Measurements from ENCODE around the gene ASXL1.
A peak's percentile ranks its signal among the peaks of the same experiment; 100 is the strongest.

The ASXL1 gene

DNA sequence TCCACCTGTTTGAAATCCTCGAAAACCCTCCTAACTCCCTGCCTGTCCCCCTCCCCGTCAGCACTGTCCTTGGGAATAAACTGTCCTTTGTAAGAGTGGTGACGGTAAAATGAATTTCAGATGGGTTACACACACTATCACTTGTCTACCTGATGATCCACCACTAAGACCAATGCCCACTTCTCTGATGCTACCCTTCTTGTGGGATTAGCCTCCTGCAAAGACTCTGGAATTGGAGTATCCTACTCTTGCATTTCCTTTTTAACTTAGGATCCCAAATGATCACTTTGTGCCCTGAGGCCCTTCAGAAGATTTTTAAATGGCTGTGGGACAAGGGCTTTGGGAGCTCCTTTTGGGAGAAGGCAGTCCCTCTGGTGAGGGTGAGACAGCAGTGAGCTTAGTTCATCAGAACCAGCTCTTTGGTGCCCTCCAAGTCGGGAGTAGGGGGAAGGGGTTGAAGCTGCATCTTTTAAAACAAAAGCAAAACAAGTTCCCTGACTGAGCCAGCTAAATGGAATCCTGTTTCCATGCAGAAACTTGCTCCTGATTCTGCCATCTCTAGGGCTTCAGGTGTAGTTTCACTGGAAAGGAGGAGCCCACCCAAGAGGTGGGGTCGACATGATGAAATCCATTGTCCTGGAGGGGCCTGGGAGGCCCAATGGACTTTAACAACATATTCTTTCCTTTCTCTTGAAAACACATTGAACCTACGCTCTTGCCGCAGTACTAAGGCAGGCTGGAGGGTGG, 86.5 kb downstream of the ASXL1 start:
- H3K9ac ChIP-seq (ENCODE audit: low read length): no peak overlapping the region
- no peak overlapping the region for H3K4me3 ChIP-seq (ENCODE audit: low read length)
- peaks cover 37% of the 10 kb centered on the region for H3K4me1 ChIP-seq (ENCODE audit: control insufficient read depth, insufficient read depth, low read length)
- DNase-seq (ENCODE audit: low read depth): no peak
- peaks cover 28% of the 10 kb centered on the region for H3K36me3 ChIP-seq (ENCODE audit: control insufficient read depth, insufficient read depth, low read length, severe bottlenecking)
- no peaks in the 10 kb centered on the region for H3K9me3 ChIP-seq (ENCODE audit: control insufficient read depth, low read length)
- H3K27me3 ChIP-seq (replicated peaks; ENCODE audit: control insufficient read depth, insufficient read depth, low read length): no peaks in the 10 kb centered on the region

DNA sequence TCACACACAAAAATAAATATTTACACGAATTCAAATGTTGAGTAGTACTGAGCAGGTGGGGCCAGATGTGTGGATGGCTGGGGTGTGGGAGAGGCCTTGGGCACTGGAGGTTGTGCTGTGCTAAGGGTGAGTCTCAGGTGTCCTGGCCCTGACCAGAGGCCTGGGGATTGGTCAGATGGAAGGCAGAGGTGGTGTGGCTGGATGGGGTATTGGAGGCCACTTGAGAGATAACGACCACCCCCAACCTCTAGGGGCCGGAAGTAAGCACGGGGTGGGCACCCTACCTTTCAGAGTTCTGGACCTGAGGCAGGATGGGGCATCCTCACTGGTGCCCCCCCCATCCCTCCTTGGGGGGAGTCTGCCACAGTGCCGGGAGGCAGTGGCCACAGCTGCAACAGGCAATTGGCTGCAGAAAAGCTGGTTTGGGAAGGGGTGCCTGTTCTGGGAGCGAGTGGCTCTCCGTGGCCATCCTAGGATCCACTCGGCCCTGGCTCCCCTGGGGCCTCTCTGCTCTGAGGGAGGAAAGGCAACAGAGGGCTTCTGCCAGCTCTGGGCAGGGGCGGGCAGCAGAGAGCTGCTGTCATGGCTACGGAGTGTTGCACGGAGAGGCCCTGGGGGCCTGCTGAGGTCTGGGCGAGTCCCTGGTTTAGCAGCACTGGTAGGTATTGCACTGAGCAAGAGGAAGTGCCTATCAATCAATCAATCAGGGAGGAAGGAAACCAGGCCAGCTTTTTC, 87.6 kb downstream of the ASXL1 start:
- H3K36me3 ChIP-seq (ENCODE audit: control insufficient read depth, insufficient read depth, low read length, severe bottlenecking): peaks cover 28% of the 10 kb centered on the region
- no peak overlapping the region for H3K4me3 ChIP-seq (ENCODE audit: low read length)
- peaks cover 36% of the 10 kb centered on the region for H3K4me1 ChIP-seq (ENCODE audit: control insufficient read depth, insufficient read depth, low read length)
- no peaks in the 10 kb centered on the region for H3K27me3 ChIP-seq (replicated peaks; ENCODE audit: control insufficient read depth, insufficient read depth, low read length)
- H3K9me3 ChIP-seq (ENCODE audit: control insufficient read depth, low read length): no peaks in the 10 kb centered on the region
- no peak overlapping the region for H3K9ac ChIP-seq (ENCODE audit: low read length)
- DNase-seq (ENCODE audit: low read depth): peak; percentile 14

DNA sequence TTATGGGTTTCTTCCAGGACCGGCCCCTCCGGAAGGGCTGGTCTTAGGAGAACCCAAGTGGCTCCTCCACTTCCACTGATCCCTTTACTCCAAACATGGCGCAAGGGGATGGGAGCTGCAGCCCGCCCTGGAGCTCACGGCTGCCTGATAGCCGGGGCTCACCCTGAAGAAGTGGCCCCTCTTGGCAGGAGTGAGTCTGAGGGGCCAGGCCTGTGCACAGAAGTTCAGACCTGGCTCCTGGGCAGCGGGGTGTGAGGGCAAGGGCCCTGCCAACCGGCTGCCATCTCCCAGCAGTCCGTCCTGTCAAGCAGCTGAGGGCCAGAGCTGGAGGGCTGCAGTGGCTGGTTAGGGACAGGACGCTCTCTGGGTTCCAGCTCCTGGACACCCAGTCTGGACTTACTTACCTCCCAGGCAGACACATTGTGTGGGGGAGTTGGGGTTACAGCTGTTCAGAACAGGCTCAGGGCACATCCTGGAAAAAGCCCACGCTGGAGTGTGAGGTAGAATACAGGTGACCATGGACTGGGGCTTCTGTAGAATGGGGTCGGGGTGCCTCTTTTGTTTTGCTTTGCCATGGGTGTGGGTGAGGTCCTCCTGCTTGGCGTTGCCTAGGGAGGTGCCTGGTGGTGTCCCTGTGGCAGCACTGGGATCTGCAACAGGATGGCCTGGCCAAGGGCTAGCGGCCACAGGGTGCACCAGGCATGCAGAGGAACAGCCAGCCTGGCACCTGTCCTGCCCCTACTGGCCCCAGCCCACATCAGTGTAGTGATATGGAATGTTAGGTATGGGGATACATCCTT, 88.4 kb downstream of the ASXL1 start:
- peaks cover 36% of the 10 kb centered on the region for H3K4me1 ChIP-seq (ENCODE audit: control insufficient read depth, insufficient read depth, low read length)
- no peak overlapping the region for H3K9ac ChIP-seq (ENCODE audit: low read length)
- no peak for DNase-seq (ENCODE audit: low read depth)
- H3K27me3 ChIP-seq (replicated peaks; ENCODE audit: control insufficient read depth, insufficient read depth, low read length): no peaks in the 10 kb centered on the region
- no peak overlapping the region for H3K4me3 ChIP-seq (ENCODE audit: low read length)
- peaks cover 28% of the 10 kb centered on the region for H3K36me3 ChIP-seq (ENCODE audit: control insufficient read depth, insufficient read depth, low read length, severe bottlenecking)
- H3K9me3 ChIP-seq (ENCODE audit: control insufficient read depth, low read length): no peaks in the 10 kb centered on the region

DNA sequence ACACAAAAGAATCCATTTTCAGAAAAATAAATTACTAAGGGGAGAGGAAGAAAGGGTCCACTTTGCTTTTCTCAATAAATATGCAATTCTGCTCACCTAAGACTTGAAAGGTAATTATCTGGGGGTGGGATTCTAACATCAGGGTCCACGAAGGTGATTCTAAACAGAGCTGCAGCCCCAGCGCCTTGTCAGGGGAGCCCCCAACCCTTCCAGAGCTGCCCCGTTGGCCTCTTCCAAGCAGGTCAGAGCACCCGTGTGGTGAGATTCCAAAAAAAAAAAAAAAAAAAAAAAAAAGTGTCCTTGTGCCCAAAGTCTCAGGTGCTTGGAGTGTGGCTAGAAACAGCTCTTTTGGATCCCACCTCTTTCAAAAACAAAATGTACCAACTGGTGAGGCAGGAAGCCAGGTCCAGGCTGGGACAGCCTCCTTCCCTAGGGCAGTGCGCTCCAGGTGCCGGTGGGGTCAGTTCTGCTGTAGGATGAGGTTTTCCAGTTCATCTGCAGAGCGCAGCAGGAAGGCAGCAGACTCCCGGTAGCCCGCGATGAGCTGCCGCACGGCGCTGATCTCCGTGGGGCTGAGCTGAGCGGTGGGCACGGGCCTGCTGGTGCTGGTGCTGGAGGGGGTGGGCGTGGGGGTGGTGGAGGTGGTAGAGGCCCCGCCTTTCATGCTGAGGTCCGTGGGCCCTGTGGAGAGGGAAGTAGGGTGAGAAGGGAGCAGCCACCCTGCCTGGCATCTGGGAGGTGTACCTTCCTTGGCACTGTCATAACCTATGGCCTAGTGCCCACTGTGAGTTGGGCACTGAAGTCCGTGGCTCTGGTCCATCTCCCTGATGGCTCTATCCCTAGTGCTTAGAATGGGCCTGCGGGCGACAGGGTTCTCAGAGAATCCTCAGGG, 89.3 kb downstream of the ASXL1 start:
- peaks cover 36% of the 10 kb centered on the region for H3K4me1 ChIP-seq (ENCODE audit: control insufficient read depth, insufficient read depth, low read length)
- H3K9me3 ChIP-seq (ENCODE audit: control insufficient read depth, low read length): no peaks in the 10 kb centered on the region
- H3K36me3 ChIP-seq (ENCODE audit: control insufficient read depth, insufficient read depth, low read length, severe bottlenecking): peaks cover 36% of the 10 kb centered on the region
- no peak overlapping the region for H3K4me3 ChIP-seq (ENCODE audit: low read length)
- no peak for DNase-seq (ENCODE audit: low read depth)
- no peak overlapping the region for H3K9ac ChIP-seq (ENCODE audit: low read length)
- H3K27me3 ChIP-seq (replicated peaks; ENCODE audit: control insufficient read depth, insufficient read depth, low read length): no peaks in the 10 kb centered on the region

DNA sequence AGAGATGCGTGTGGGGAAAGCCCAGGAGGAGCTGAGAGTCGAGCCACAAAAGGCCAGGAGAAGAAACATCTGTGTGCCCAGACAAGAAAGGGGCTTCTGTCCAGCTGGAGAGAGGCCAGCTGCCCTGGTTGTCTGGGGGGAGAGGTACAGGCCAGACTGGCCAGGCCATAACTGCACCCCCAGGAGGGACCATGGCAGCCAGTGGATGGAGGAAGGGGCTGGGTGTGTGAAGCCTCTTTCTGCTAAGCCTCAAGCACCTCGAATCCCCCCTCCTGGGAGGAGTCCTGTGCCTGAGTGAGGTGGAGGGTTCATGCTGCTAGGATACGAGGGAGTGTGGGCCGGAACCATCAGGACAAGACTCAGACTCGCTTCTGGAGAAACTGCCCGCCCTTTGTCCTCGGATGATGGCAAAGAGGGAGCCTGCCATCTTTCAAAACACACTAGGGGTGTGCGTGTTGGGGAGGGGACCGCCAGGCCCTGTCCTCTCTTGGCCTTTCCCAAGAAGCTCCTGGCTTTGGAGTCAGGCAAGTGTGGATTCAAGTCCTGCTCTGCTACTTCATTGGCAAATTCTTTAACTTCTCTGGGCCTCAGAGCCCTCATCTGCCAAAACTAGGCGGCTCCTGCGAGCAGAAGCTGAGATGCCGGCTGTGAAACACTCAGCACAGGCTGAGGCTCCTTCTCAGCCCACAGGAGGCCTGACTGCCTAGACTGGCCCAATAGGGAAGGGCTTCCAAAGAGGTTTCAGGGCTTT, 90.3 kb downstream of the ASXL1 start:
- no peaks in the 10 kb centered on the region for H3K27me3 ChIP-seq (replicated peaks; ENCODE audit: control insufficient read depth, insufficient read depth, low read length)
- H3K9ac ChIP-seq (ENCODE audit: low read length): no peak overlapping the region
- DNase-seq (ENCODE audit: low read depth): no peak
- H3K36me3 ChIP-seq (ENCODE audit: control insufficient read depth, insufficient read depth, low read length, severe bottlenecking): peaks cover 32% of the 10 kb centered on the region
- H3K4me3 ChIP-seq (ENCODE audit: low read length): no peak overlapping the region
- H3K4me1 ChIP-seq (ENCODE audit: control insufficient read depth, insufficient read depth, low read length): peaks cover 25% of the 10 kb centered on the region
- H3K9me3 ChIP-seq (ENCODE audit: control insufficient read depth, low read length): no peaks in the 10 kb centered on the region

DNA sequence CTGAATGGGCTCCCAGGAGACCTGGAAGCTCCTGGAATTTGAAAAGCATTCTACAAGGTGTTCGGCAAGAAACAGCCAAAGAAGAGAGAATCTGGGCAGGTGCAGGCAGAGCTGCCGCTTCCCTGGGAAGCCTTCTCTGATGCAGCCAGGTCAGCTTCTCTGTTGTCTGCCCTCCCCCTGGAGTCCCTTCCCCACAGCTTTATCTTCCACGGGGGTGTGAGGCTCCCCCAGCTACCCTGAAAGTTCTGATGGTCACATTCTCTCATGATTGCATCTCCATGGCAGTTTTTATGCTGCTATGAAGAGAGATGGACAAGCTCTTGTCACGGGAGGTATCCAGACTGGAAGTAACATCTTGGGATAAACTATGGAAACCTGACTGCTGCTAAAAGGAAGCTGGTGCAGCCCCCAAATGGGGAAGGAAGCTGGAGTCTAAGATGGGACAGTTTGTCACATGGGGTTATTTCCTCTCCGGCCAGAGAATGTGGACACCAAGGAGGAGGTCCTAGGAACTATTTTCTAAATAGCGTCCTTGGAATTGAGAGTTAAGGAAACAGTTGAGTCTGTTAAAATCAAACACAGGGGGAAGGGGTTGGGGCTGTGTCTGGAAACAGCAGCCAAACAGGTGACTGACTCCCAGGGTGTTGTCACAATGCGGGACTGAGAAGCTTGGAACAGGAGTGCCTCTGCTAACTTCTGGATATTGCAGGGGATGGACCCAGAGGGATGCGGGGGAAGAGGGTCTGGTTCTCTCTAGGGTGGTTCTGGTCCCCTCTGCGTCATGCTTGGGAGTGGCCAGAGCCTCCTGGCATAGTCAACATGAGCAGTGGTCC, 91.1 kb downstream of the ASXL1 start:
- Histone ChIP-seq H3K36me3 (ENCODE audit: control insufficient read depth, insufficient read depth, low read length, severe bottlenecking) (peaks cover 26% of the 10 kb centered on the region), H3K9ac (ENCODE audit: low read length) (no peak overlapping the region), H3K27me3 (replicated peaks; ENCODE audit: control insufficient read depth, insufficient read depth, low read length) (no peaks in the 10 kb centered on the region), H3K4me1 (ENCODE audit: control insufficient read depth, insufficient read depth, low read length) (peaks cover 22% of the 10 kb centered on the region), H3K4me3 (ENCODE audit: low read length) (no peak overlapping the region), H3K9me3 (ENCODE audit: control insufficient read depth, low read length) (no peaks in the 10 kb centered on the region)
- DNase-seq (ENCODE audit: low read depth): no peak

DNA sequence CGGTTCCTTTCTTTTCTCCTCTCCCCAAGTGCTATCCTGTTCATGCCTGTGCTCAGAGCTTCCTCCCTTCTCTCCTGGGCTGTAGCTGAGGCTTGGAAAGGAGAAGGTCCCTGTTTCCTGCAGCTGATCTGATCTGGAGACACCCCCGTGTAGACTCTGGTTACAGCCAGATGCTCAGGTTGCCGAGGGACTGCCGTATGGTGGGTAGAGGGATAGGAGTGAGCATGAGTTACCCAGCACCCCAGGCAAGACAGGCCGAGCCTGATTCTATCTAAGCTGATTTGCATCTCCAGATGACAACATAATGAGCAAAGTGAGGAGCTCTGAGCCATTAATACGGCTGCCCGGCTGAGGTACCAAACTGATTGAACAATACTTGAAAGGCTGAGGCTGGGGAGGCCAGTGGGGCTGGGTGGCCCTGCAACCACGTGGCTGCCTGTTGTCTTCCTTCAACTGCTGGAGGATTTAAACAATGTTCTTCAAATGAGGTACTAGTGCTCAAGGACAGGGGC, 91.8 kb downstream of the ASXL1 start:
- Histone ChIP-seq H3K9ac (ENCODE audit: low read length) (no peak overlapping the region), H3K27me3 (replicated peaks; ENCODE audit: control insufficient read depth, insufficient read depth, low read length) (no peaks in the 10 kb centered on the region), H3K4me1 (ENCODE audit: control insufficient read depth, insufficient read depth, low read length) (peaks cover 22% of the 10 kb centered on the region), H3K36me3 (ENCODE audit: control insufficient read depth, insufficient read depth, low read length, severe bottlenecking) (peaks cover 20% of the 10 kb centered on the region), H3K9me3 (ENCODE audit: control insufficient read depth, low read length) (no peaks in the 10 kb centered on the region), H3K4me3 (ENCODE audit: low read length) (no peak overlapping the region)
- DNase-seq (ENCODE audit: low read depth): no peak

DNA sequence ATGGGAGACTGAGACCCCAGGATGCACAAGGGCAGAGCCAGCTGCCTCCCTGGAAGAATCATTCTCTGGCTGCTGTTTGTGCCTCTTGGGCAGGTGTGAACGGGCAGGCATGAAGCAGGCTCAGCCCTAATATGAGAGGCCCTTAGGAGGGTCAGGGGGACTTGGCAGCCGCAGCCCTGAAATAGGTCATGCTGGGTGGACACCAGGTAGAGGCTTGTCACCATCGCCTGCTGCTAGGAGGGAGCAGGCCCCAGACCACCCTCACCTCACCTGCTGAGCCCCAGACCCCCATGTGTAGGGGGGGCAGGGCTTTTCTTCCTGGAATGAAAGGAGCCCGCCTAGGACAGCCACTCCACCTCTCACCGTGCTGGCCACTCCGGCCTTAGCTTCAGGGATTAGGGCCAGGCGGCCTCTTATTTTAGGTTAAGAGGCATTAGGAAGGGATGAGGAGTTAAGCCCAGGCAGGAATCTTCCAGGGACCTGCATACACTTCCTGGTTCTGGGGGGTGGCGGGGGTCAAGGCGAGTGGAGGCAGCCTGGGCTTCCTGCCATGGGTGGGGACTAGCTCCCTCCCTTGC, 92.4 kb downstream of the ASXL1 start:
- DNase-seq (ENCODE audit: low read depth): no peak

DNA sequence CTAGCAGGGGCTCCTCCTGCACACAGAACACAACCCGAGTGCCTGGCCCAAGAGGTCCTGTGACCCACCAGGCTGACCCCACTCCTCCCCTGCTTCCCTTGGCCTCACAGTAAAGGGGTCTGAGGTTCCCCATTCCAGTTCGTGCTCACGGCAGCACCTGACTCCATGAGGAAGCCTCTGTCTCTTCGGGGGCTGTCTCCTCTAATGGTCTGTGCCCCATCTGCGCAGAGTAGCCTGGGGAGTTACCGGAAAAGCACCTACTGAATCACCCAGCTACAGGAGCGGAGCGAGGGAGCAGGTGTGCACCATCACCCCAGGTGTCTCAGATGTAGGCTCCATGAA, 93.2 kb downstream of the ASXL1 start:
- no peak overlapping the region for H3K9ac ChIP-seq (ENCODE audit: low read length)
- peaks cover 16% of the 10 kb centered on the region for H3K36me3 ChIP-seq (ENCODE audit: control insufficient read depth, insufficient read depth, low read length, severe bottlenecking)
- no peaks in the 10 kb centered on the region for H3K9me3 ChIP-seq (ENCODE audit: control insufficient read depth, low read length)
- H3K4me1 ChIP-seq (ENCODE audit: control insufficient read depth, insufficient read depth, low read length): peaks cover 10% of the 10 kb centered on the region
- no peaks in the 10 kb centered on the region for H3K27me3 ChIP-seq (replicated peaks; ENCODE audit: control insufficient read depth, insufficient read depth, low read length)
- DNase-seq (ENCODE audit: low read depth): no peak
- no peak overlapping the region for H3K4me3 ChIP-seq (ENCODE audit: low read length)

More for the DNA sequence above, 92.4 kb downstream of the ASXL1 start:
- H3K36me3 ChIP-seq (ENCODE audit: control insufficient read depth, insufficient read depth, low read length, severe bottlenecking): peaks cover 17% of the 10 kb centered on the region
- H3K4me1 ChIP-seq (ENCODE audit: control insufficient read depth, insufficient read depth, low read length): peaks cover 17% of the 10 kb centered on the region
- no peak overlapping the region for H3K4me3 ChIP-seq (ENCODE audit: low read length)
- no peak overlapping the region for H3K9ac ChIP-seq (ENCODE audit: low read length)
- no peaks in the 10 kb centered on the region for H3K27me3 ChIP-seq (replicated peaks; ENCODE audit: control insufficient read depth, insufficient read depth, low read length)
- no peaks in the 10 kb centered on the region for H3K9me3 ChIP-seq (ENCODE audit: control insufficient read depth, low read length)
